ENCODE results near the gene VPS4A.

DNA sequence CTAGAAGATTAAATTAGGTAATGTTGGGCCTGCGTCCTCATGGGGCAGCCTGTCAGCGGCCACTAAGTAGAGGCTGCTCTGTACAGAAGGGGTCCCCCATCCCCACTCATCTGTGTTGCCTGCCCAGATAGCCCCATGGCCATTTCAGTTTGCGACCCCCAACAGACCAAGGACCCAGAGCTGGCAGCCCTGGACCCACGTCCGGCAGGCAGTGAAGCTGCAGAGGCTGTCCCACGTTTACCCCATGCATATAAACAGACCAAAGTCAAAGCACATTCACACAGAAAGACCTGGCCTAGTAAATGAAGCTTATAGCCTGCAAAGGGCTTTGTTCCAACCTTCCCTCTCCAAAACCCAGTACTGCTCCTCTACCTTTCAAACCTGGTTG lies 14.6 kb downstream of the VPS4A start:
- TF ChIP-seq TAF1 (IDR thresholded peaks at IDR 0.05; ENCODE audit: low read depth) (no peak), NFIC (IDR thresholded peaks at IDR 0.05) (no peak)
- TF ChIP-seq, protein P1, sequence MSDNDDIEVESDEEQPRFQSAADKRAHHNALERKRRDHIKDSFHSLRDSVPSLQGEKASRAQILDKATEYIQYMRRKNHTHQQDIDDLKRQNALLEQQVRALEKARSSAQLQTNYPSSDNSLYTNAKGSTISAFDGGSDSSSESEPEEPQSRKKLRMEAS (IDR thresholded peaks at IDR 0.05): no peak
- TF ChIP-seq, protein P2, sequence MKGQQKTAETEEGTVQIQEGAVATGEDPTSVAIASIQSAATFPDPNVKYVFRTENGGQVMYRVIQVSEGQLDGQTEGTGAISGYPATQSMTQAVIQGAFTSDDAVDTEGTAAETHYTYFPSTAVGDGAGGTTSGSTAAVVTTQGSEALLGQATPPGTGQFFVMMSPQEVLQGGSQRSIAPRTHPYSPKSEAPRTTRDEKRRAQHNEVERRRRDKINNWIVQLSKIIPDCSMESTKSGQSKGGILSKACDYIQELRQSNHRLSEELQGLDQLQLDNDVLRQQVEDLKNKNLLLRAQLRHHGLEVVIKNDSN (IDR thresholded peaks at IDR 0.05): no peak
